Measurements from ENCODE around the gene FKBP2.

DNA sequence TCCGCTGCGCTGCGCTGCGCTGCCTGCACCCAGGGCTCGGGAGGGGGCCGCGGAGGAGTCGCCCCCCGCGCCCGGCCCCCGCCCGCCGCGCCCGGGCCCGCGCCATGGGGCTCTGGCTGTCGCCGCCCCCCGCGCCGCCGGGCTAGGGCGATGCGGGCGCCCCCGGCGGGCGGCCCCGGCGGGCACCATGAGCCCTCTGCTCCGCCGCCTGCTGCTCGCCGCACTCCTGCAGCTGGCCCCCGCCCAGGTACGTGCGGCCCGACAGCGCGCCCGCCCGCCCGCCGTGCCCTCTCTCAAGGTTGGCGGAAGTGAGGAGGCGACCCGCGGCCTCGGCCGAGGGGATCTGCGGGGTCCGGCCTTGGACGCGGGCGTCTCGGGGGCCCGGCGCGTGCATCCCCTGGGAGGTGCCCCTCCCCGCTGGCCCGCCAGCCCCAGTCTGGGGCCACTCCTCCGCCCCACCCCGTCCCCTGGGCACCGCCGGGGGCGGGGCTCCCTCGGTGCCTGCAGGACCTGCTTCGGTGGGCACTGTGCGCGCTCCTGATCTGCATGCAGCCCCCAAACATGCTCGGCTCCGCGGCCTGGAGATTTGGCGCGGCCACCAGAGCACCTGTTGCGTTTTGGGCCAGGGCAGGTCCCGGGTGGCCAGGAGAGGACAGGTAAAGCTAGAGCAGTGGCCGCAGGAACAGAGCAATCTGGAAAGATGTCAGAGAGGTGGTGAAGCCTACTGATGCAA, 6.1 kb upstream of the FKBP2 start:
- TF ChIP-seq POLR2AphosphoS5 (IDR thresholded peaks at IDR 0.05) = no peak
- TF ChIP-seq, protein P1, sequence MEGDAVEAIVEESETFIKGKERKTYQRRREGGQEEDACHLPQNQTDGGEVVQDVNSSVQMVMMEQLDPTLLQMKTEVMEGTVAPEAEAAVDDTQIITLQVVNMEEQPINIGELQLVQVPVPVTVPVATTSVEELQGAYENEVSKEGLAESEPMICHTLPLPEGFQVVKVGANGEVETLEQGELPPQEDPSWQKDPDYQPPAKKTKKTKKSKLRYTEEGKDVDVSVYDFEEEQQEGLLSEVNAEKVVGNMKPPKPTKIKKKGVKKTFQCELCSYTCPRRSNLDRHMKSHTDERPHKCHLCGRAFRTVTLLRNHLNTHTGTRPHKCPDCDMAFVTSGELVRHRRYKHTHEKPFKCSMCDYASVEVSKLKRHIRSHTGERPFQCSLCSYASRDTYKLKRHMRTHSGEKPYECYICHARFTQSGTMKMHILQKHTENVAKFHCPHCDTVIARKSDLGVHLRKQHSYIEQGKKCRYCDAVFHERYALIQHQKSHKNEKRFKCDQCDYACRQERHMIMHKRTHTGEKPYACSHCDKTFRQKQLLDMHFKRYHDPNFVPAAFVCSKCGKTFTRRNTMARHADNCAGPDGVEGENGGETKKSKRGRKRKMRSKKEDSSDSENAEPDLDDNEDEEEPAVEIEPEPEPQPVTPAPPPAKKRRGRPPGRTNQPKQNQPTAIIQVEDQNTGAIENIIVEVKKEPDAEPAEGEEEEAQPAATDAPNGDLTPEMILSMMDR (IDR thresholded peaks at IDR 0.05) = peak in 2 of 4 experiments; percentile 27 to 28
